Measurements from ENCODE around the gene GAN. TPM values are rescaled to one million over a fixed set of nuclear protein-coding genes. Genes with fewer than 3 reads are reported as not detected.

GAN gene
- total RNA-seq, 4 donors from 2014 or later = 7.9 to 18.5 (median 15.2) TPM

DNA sequence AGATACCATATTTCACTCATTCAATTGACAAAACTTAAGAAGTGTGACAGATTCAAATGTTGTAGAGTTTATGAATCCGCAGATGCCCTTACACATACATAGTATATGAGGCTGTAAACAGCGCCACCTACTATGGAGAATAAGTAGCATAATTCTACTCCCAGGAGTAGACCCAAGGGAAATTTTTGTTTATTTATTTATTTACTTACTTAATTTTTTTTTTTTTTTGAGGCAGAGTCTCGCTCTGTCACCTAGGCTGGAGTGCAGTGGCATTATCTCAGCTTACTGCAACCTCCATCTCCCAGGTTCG lies 35.5 kb downstream of the GAN start:
- Histone ChIP-seq H3K4me1 (no peaks in the 10 kb centered on the region), H3K4me3 (no peak overlapping the region), H3K27me3 (no peaks in the 10 kb centered on the region), H3K27ac (no peak overlapping the region), H3K36me3 (no peaks in the 10 kb centered on the region), H3K9me3 (no peaks in the 10 kb centered on the region)
- TF ChIP-seq POLR2A (IDR thresholded peaks at IDR 0.05) = no peak
- TF ChIP-seq, protein P1, sequence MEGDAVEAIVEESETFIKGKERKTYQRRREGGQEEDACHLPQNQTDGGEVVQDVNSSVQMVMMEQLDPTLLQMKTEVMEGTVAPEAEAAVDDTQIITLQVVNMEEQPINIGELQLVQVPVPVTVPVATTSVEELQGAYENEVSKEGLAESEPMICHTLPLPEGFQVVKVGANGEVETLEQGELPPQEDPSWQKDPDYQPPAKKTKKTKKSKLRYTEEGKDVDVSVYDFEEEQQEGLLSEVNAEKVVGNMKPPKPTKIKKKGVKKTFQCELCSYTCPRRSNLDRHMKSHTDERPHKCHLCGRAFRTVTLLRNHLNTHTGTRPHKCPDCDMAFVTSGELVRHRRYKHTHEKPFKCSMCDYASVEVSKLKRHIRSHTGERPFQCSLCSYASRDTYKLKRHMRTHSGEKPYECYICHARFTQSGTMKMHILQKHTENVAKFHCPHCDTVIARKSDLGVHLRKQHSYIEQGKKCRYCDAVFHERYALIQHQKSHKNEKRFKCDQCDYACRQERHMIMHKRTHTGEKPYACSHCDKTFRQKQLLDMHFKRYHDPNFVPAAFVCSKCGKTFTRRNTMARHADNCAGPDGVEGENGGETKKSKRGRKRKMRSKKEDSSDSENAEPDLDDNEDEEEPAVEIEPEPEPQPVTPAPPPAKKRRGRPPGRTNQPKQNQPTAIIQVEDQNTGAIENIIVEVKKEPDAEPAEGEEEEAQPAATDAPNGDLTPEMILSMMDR (IDR thresholded peaks at IDR 0.05) = no peak
- DNase-seq = no peak
- intact Hi-C loops (cut with DNase I; ENCODE audit: low total_unique reads) = no loop called here

DNA sequence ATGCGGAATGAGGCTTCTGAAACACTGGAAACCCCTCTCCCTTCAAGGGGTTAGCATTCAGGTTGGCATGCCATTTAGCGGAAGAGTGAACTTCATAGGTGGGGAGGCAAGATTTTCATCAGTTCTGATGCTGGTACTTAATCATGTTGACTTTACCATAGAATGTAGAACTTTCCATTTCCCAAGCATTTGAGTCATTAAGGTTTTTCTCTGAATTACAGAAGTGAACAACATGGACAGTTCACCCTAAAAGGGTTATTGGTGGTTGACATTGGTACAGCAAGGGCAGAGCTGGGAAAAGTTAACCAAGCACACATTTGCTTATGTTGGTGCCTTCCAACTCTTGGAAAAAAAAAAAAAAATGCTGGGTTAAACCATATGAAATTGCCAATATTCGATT lies 39.1 kb downstream of the GAN start:
- Histone ChIP-seq H3K36me3 (no peaks in the 10 kb centered on the region), H3K4me3 (no peak overlapping the region), H3K4me1 (no peaks in the 10 kb centered on the region), H3K27ac (no peak overlapping the region), H3K9me3 (no peaks in the 10 kb centered on the region), H3K27me3 (no peaks in the 10 kb centered on the region)
- TF ChIP-seq POLR2A (IDR thresholded peaks at IDR 0.05) = no peak
- TF ChIP-seq, protein P1 (IDR thresholded peaks at IDR 0.05) = no peak
- intact Hi-C loops (cut with DNase I; ENCODE audit: low total_unique reads) = no loop called here
- no peak for DNase-seq

DNA sequence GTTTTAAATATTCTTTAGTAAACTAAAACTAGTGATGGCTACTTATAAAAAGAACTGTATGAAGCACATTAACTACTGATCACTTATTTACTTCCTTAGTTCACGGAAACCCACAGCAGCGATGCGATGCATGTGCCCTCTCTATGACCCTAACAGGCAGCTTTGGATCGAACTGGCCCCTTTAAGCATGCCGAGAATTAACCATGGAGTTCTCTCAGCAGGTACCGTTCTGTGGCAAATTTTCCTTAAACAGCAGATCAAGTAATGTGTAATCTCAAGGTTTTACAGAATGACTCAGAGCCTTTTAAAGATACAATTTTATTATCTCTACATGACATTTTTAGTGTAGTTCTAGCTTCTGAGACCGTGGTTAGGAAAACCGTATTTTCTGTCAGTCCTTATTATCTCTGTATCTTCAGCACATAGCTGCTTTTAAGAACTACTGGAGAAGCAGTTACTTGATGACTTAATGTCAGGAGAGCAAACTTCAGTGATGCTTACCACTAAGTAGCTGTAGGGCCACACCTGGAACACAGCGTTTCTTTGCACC lies 43.0 kb downstream of the GAN start:
- Histone ChIP-seq H3K4me3 (no peak overlapping the region), H3K9me3 (no peaks in the 10 kb centered on the region), H3K27me3 (no peaks in the 10 kb centered on the region), H3K36me3 (no peaks in the 10 kb centered on the region), H3K4me1 (no peaks in the 10 kb centered on the region), H3K27ac (no peak overlapping the region)
- no peak for TF ChIP-seq POLR2A (IDR thresholded peaks at IDR 0.05)
- TF ChIP-seq, protein P1 (IDR thresholded peaks at IDR 0.05) = no peak
- no peak for DNase-seq
- intact Hi-C loops (cut with DNase I; ENCODE audit: low total_unique reads) = no loop called here

DNA sequence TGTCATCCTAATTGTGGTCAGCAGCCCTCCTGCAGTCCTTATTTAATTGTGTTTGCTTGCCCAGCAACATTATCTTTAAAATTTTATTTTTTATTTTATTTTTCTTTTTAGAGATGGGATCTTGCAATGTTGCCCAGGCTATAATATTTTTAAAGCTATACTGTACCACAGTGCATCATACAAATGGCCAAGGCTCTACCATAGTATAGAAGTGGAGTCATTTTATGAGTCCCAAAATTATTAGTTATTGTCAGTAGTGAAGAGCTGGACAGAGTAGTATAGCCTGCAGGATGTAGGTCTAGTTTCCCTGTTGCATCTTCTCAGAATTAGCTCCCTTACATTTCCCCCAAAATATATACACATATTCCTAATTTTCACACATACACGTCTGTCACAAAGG lies 44.1 kb downstream of the GAN start:
- no peaks in the 10 kb centered on the region for H3K4me1 ChIP-seq
- intact Hi-C loops (cut with DNase I; ENCODE audit: low total_unique reads) = no loop called here
- TF ChIP-seq POLR2A (IDR thresholded peaks at IDR 0.05) = no peak
- TF ChIP-seq, protein P1 (IDR thresholded peaks at IDR 0.05) = no peak
- no peak overlapping the region for H3K4me3 ChIP-seq
- no peaks in the 10 kb centered on the region for H3K27me3 ChIP-seq
- H3K9me3 ChIP-seq = no peaks in the 10 kb centered on the region
- H3K27ac ChIP-seq = no peak overlapping the region
- H3K36me3 ChIP-seq = no peaks in the 10 kb centered on the region
- DNase-seq = no peak

DNA sequence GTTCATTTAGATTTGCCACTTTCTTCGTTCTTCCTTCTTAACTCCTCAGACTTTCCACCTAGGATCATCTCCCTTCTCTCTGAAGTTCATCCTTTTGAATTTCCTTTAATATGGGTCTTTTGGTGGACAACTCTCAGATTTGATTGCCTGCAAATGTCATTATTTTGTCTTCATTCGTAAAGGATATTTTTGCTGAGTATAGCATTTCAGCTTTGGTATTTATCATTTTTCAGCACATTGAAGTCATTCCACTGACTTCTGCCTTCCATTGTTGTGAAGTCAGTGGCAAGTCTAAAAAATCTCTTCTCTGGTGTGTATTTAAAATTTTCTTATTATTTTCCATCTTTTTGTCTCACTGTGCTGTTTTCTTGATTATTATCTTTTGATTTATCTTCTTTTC lies 45.4 kb downstream of the GAN start:
- no peaks in the 10 kb centered on the region for H3K36me3 ChIP-seq
- no peaks in the 10 kb centered on the region for H3K4me1 ChIP-seq
- H3K9me3 ChIP-seq = no peaks in the 10 kb centered on the region
- H3K4me3 ChIP-seq = no peak overlapping the region
- DNase-seq = no peak
- intact Hi-C loops (cut with DNase I; ENCODE audit: low total_unique reads) = no loop called here
- no peak overlapping the region for H3K27ac ChIP-seq
- no peaks in the 10 kb centered on the region for H3K27me3 ChIP-seq
- TF ChIP-seq, protein P1 (IDR thresholded peaks at IDR 0.05) = no peak
- TF ChIP-seq POLR2A (IDR thresholded peaks at IDR 0.05) = no peak
